Activated CD8-positive, alpha-beta memory T cell treated with anti-CD3 and anti-CD28 coated beads, Interleukin-2, amount 50 U/mL, for 4 hours (primary cell): ENCODE results near the gene RAB1B.

Source experiments
- DNase-seq: peaks from one replicate; pipeline ENCODE4 v3.0.0-alpha.2; 2020

Gene RAB1B

GRCh38 chr11:66325263-66325671 is 56.8 kb downstream of the RAB1B start:
- no peak for DNase-seq

- DNase-seq = no peak
These were observed 58.0 kb downstream of the RAB1B start for GRCh38 chr11:66326261-66327111.
